NCI-H774 (cell line): ENCODE results near the gene C2CD4C.
"Not testable (repeated sequence)": the region's sequence is repeated elsewhere in the genome, so short reads cannot be mapped to it uniquely, and the experiment has no call there.

Source experiments
- DNase-seq: peaks from one replicate; lab custom pipeline; 2025; lab: John Stamatoyannopoulos, UW

The C2CD4C gene

GRCh38 chr19:438416-438958, 29.5 kb upstream of the C2CD4C start:
- no peak for DNase-seq

GRCh38 chr19:437041-437440, 28.1 kb upstream of the C2CD4C start:
- no peak for DNase-seq

GRCh38 chr19:436413-436950, 27.5 kb upstream of the C2CD4C start:
- DNase-seq: no peak

- no peak for DNase-seq
Measured at GRCh38 chr19:435707-436412, 26.9 kb upstream of the C2CD4C start.

GRCh38 chr19:435056-435706, 26.2 kb upstream of the C2CD4C start:
- no peak for DNase-seq

- no peak for DNase-seq
Measured at GRCh38 chr19:434152-434960, 25.4 kb upstream of the C2CD4C start.

GRCh38 chr19:430701-431100, 21.8 kb upstream of the C2CD4C start:
- no peak for DNase-seq

- no peak for DNase-seq
Measured at GRCh38 chr19:428149-428548, 19.2 kb upstream of the C2CD4C start.

GRCh38 chr19:427675-428074, 18.7 kb upstream of the C2CD4C start:
- DNase-seq: not testable (repeated sequence)

GRCh38 chr19:426725-427445, 17.9 kb upstream of the C2CD4C start:
- no peak for DNase-seq

- no peak for DNase-seq
Measured at GRCh38 chr19:425056-425455, 16.1 kb upstream of the C2CD4C start.

GRCh38 chr19:424546-424945, 15.6 kb upstream of the C2CD4C start:
- DNase-seq: no peak

- no peak for DNase-seq
Measured at GRCh38 chr19:423691-424466, 14.9 kb upstream of the C2CD4C start.

GRCh38 chr19:422917-423226, 13.9 kb upstream of the C2CD4C start:
- not testable (repeated sequence) for DNase-seq

GRCh38 chr19:422213-422916, 13.4 kb upstream of the C2CD4C start:
- DNase-seq: no peak

- no peak for DNase-seq
Measured at GRCh38 chr19:419721-420515, 11.0 kb upstream of the C2CD4C start.

GRCh38 chr19:418761-419671, 10.1 kb upstream of the C2CD4C start:
- DNase-seq: no peak

- no peak for DNase-seq
Measured at GRCh38 chr19:416416-416815, 7.5 kb upstream of the C2CD4C start.

GRCh38 chr19:415292-415691, 6.3 kb upstream of the C2CD4C start:
- DNase-seq: no peak
